GM23338 (cell line): Measurements from ENCODE around the gene PGAP6.

Experiments
- CREB1 ChIP-seq: fragments of 250-450 bp; sonication (Bioruptor Pico); IDR thresholded peaks from 2 replicates; pipeline ENCODE4 v1.5.0; 2020; ENCODE audit warnings: low read depth, mild to moderate bottlenecking, moderate library complexity
- CTCF ChIP-seq, 2 experiments: fragments of 200-600 bp in 1 of 2; sonication (generic) in 1 of 2; conservative IDR thresholded peaks; 2 replicates each; pipeline versions ENCODE4 v1.5.1 to v1.6.1; 2016 to 2017; ENCODE audit warnings: antibody characterized with exemption in 2 of 2, low read depth in 2 of 2, mild to moderate bottlenecking in 2 of 2, moderate library complexity in 1 of 2
- ETS1 ChIP-seq: IDR thresholded peaks from 2 replicates; pipeline ENCODE4 v1.6.1; 2016; ENCODE audit warnings: antibody characterized with exemption
- EZH2 ChIP-seq: fragments of 200-600 bp; sonication (generic); IDR thresholded peaks from one replicate; pipeline ENCODE4 v1.8.0; 2017; ENCODE audit warnings: antibody characterized with exemption, mild to moderate bottlenecking, low read depth; ENCODE audit not compliant: unreplicated experiment
- EZH2phosphoT487 ChIP-seq: fragments of 200-600 bp; sonication (generic); IDR thresholded peaks from one replicate; pipeline ENCODE4 v1.8.1; 2018; ENCODE audit warnings: antibody characterized with exemption; ENCODE audit not compliant: unreplicated experiment
- JUNB ChIP-seq: IDR thresholded peaks from one replicate; pipeline ENCODE4 v1.6.1; 2016; ENCODE audit warnings: antibody characterized with exemption; ENCODE audit not compliant: unreplicated experiment
- NANOG ChIP-seq: IDR thresholded peaks from 2 replicates; pipeline ENCODE4 v1.6.1; 2016; ENCODE audit warnings: antibody characterized with exemption, borderline replicate concordance
- POLR2AphosphoS5 ChIP-seq: IDR thresholded peaks from 2 replicates; pipeline ENCODE4 v1.6.1; 2016; ENCODE audit warnings: antibody characterized with exemption, low read depth
- REST ChIP-seq: IDR thresholded peaks from one replicate; pipeline ENCODE4 v1.6.1; 2018; ENCODE audit warnings: antibody characterized with exemption; ENCODE audit not compliant: unreplicated experiment
- STAT1 ChIP-seq: IDR thresholded peaks from one replicate; pipeline ENCODE4 v1.6.1; 2016; ENCODE audit warnings: antibody characterized with exemption; ENCODE audit not compliant: unreplicated experiment
- ZNF114 ChIP-seq: fragments of 250-450 bp; sonication (Bioruptor Pico); IDR thresholded peaks from 2 replicates; pipeline ENCODE4 v1.5.0; 2020; ENCODE audit warnings: mild to moderate bottlenecking, moderate library complexity
- ZNF331 ChIP-seq: fragments of 250-450 bp; sonication (Bioruptor Pico); IDR thresholded peaks from 2 replicates; pipeline ENCODE4 v1.5.0; 2020; ENCODE audit warnings: low read depth, mild to moderate bottlenecking, moderate library complexity

GRCh38 chr16:411576-412265 is 29.9 kb upstream of the PGAP6 start:
- TF ChIP-seq CTCF (conservative IDR thresholded peaks at IDR 0.05; ENCODE audit: low read depth in 2 of 2) (no peak), EZH2 (no peak), ETS1 (no peak), JUNB (no peak), EZH2phosphoT487 (no peak), POLR2AphosphoS5 (no peak), REST (no peak), CREB1 (no peak), STAT1 (no peak), ZNF331 (no peak), NANOG (no peak), ZNF114 (no peak)
